Measurements from ENCODE around the gene ECHDC1. TPM values are rescaled to one million over a fixed set of nuclear protein-coding genes. Genes with fewer than 3 reads are reported as not detected.

ECHDC1 gene
- total RNA-seq, 1 experiment from 2014 or later, result 47.2 TPM

DNA sequence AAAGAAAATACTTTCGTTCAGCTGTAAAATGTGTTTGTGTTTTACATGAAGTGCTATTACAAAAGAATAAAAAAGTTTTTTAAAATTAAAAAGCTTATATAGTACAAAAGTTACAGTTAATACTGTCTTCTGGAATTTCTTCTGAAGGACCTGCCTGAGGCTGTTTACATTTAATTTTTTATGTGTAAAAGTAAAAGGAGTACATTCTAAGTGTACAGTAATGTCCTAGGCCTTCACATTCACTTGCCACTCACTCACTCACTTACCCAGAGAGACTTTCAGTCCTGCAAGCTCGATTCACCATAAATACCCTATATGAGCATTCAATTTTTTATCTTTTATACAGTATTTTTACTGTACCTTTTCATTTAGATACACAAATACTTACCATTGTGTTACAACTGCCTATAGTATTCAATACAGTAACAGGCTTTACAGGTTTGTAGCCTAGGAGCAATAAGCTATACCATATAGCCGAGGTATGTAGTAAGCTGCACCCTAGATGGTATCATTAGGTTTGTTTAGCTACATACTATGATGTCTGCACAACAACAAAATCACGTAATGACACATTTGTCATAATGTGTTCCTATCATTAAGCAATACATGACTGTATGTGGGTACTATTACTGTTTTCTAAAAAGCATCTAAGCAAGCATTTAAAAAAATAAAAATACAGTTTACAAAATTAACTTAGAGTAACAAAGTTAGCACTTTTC lies 43.7 kb downstream of the ECHDC1 start:
- Histone ChIP-seq H3K9me2 (ENCODE audit: insufficient read depth) (no peaks in the 10 kb centered on the region), H3K9ac (ENCODE audit: low read length) (no peak overlapping the region), H3K27me3 (ENCODE audit: insufficient read depth, low read length) (no peaks in the 10 kb centered on the region), H3K27ac (ENCODE audit: low read depth, low read length) (no peak overlapping the region), H4K20me1 (ENCODE audit: insufficient read depth) (0 out of 2 replicates have a peak, but pooled peaks cover 3% of the 10 kb centered on the region), H3K9me3 (ENCODE audit: control insufficient read depth in 1 of 2, insufficient read depth in 1 of 2, low read depth in 1 of 2, low read length in 2 of 2) (no peaks in the 10 kb centered on the region), H3K36me3 (ENCODE audit: control insufficient read depth in 1 of 2, insufficient read depth in 2 of 2, low read length in 2 of 2) (no peaks in the 10 kb centered on the region; a peak in 1 of 4 replicates), H3K4me3 (replicated peaks in 1 of 2; ENCODE audit: low read depth in 1 of 2, low read length in 2 of 2) (no peak overlapping the region), H3K4me1 (ENCODE audit: control insufficient read depth in 1 of 2, insufficient read depth in 2 of 2, low read length in 2 of 2) (no peaks in the 10 kb centered on the region), H3K4me2 (ENCODE audit: low read length) (no peak overlapping the region), H3K79me2 (ENCODE audit: insufficient read depth, low read length) (peaks cover 37% of the 10 kb centered on the region), H2AFZ (ENCODE audit: low read depth, low read length, poor library complexity, severe bottlenecking) (no peak overlapping the region)
- ATAC-seq (no peak), DNase-seq (ENCODE audit: low read depth, low spot score) (no peak)
- POLR2A ChIA-PET, result interaction anchor here (0.8 kb wide), 1 partner anchor 33 kb away, joined by 3 read pairs; the partner anchor contains the start of gene RNF146
- TF ChIP-seq SP1 (IDR thresholded peaks at IDR 0.05; ENCODE audit: low read depth) (no peak), ZNF274 (IDR thresholded peaks at IDR 0.05; ENCODE audit: low read depth, low read length) (no peak), ZFX (IDR thresholded peaks at IDR 0.05) (no peak), FOSL1 (IDR thresholded peaks at IDR 0.05; ENCODE audit: low read depth) (no peak), JUND (IDR thresholded peaks at IDR 0.05) (no peak)
- BruUV-seq (replicated peaks), result no TSS peak
- RAD21 ChIA-PET (ENCODE audit: low non-redundant PET in 1 of 2, low total read pairs in 2 of 2, uncharacterized antibody in 2 of 2, unreplicated experiment in 2 of 2), result no interaction called here
- CTCF ChIA-PET, result interaction anchor here (1.5 kb wide), 1 partner anchor 239 kb away, joined by 5 read pairs; no protein-coding TSS in a partner anchor
- intact Hi-C loops (cut with micrococcal nuclease), result no loop called here

GRCh38 chr6:127298475-127298874 lies 44.9 kb downstream of the ECHDC1 start:
- H3K4me1 ChIP-seq (ENCODE audit: control insufficient read depth in 1 of 2, insufficient read depth in 2 of 2, low read length in 2 of 2), result no peaks in the 10 kb centered on the region
- TF ChIP-seq FOSL1 (IDR thresholded peaks at IDR 0.05; ENCODE audit: low read depth) (no peak), EZH2 (IDR thresholded peaks at IDR 0.05) (no peak), TCF7L2 (IDR thresholded peaks at IDR 0.05; ENCODE audit: borderline replicate concordance, extremely low read depth, insufficient read depth, insufficient read length) (no peak), ELF1 (IDR thresholded peaks at IDR 0.05; ENCODE audit: borderline replicate concordance, low read depth) (no peak), JUND (IDR thresholded peaks at IDR 0.05) (no peak), SRF (IDR thresholded peaks at IDR 0.05; ENCODE audit: low read depth) (no peak), ZFX (IDR thresholded peaks at IDR 0.05) (no peak), CEBPB (IDR thresholded peaks at IDR 0.05; ENCODE audit: low read depth) (no peak), YY1 (IDR thresholded peaks at IDR 0.05; ENCODE audit: extremely low read depth, insufficient replicate concordance, low read depth, low read length) (no peak), POLR2AphosphoS5 (IDR thresholded peaks at IDR 0.05; ENCODE audit: low read depth, low read length) (no peak), POLR2A (IDR thresholded peaks at IDR 0.05; ENCODE audit: borderline replicate concordance, extremely low read depth, insufficient read depth, insufficient read length) (no peak), ZBTB33 (IDR thresholded peaks at IDR 0.05; ENCODE audit: extremely low read depth, insufficient replicate concordance, low read length) (no peak), SIN3A (IDR thresholded peaks at IDR 0.05; ENCODE audit: low read depth) (no peak), CBX3 (IDR thresholded peaks at IDR 0.05; ENCODE audit: low read depth) (no peak), MAX (IDR thresholded peaks at IDR 0.05) (no peak), EZH2phosphoT487 (IDR thresholded peaks at IDR 0.05; ENCODE audit: borderline replicate concordance) (no peak), RAD21 (IDR thresholded peaks at IDR 0.05; ENCODE audit: low read depth) (no peak)
- TF ChIP-seq, protein P1, sequence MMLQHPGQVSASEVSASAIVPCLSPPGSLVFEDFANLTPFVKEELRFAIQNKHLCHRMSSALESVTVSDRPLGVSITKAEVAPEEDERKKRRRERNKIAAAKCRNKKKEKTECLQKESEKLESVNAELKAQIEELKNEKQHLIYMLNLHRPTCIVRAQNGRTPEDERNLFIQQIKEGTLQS (IDR thresholded peaks at IDR 0.05), result no peak

More at GRCh38 chr6:127298475-127298874, 44.9 kb downstream of the ECHDC1 start:
- Histone ChIP-seq H3K9me2 (ENCODE audit: insufficient read depth) (no peaks in the 10 kb centered on the region), H3K27ac (ENCODE audit: low read depth, low read length) (no peak overlapping the region), H3K4me2 (ENCODE audit: low read length) (no peak overlapping the region), H3K27me3 (ENCODE audit: insufficient read depth, low read length) (no peaks in the 10 kb centered on the region), H3K79me2 (ENCODE audit: insufficient read depth, low read length) (peaks cover 27% of the 10 kb centered on the region), H3K9me3 (ENCODE audit: control insufficient read depth in 1 of 2, insufficient read depth in 1 of 2, low read depth in 1 of 2, low read length in 2 of 2) (no peaks in the 10 kb centered on the region), H3K4me3 (replicated peaks in 1 of 2; ENCODE audit: low read depth in 1 of 2, low read length in 2 of 2) (no peak overlapping the region), H3K36me3 (ENCODE audit: control insufficient read depth in 1 of 2, insufficient read depth in 2 of 2, low read length in 2 of 2) (no peaks in the 10 kb centered on the region; a peak in 1 of 4 replicates), H2AFZ (ENCODE audit: low read depth, low read length, poor library complexity, severe bottlenecking) (no peak overlapping the region), H3K9ac (ENCODE audit: low read length) (no peak overlapping the region), H4K20me1 (ENCODE audit: insufficient read depth) (0 out of 2 replicates have a peak, but pooled peaks cover 3% of the 10 kb centered on the region)
- ChIA-PET RAD21 (ENCODE audit: low non-redundant PET in 1 of 2, low total read pairs in 2 of 2, uncharacterized antibody in 2 of 2, unreplicated experiment in 2 of 2) (no interaction called here), POLR2A (no interaction called here), CTCF (interaction anchor here (0.6 kb wide), 1 partner anchor 32 kb away, joined by 3 read pairs; the partner anchor contains the start of gene RNF146)
- DNase-seq (ENCODE audit: low read depth, low spot score) (no peak), ATAC-seq (no peak)
- no TSS peak for BruUV-seq (replicated peaks)
- intact Hi-C loops (cut with micrococcal nuclease), result no loop called here

All from HCT116 (cell line).